ENCODE measurements around the gene RTN4R. TPM values are rescaled to one million over a fixed set of nuclear protein-coding genes. Genes with fewer than 3 reads are reported as not detected.

RTN4R gene
- total and polyA plus RNA-seq, 2 experiments from 2014 or later = 10.6 to 38.4 TPM

DNA sequence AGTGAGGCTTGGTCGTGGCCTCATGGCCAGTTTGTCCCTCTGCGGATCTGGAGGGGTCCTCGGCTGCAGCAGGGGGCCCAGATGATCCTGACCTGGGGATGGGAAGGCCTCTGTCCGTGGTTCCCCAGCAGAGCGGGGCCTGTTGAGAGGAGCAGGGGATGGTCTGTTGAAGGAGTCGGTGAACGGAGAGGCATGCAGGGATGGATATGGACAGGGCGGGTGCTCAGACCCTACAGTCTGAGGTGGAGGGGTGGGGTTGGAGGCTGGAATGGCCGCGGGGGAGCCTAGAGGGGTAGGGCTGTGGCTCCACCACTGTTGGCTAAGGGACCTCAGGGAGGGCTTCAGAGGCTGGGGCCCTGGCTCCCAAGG is 33.8 kb downstream of the RTN4R start:
- no peaks in the 10 kb centered on the region; the same call in 2 of the 3 replicates for H3K9me3 Mint-ChIP-seq
- Histone ChIP-seq H3K36me3 (ENCODE audit: insufficient read depth) (no peaks in the 10 kb centered on the region), H3K4me3 (no peak overlapping the region), H3K9me2 (ENCODE audit: insufficient read depth) (no peaks in the 10 kb centered on the region), H3K4me2 (no peak overlapping the region), H2AFZ (no peak overlapping the region), H3F3A (replicated peaks; ENCODE audit: low read depth) (no peaks in the 10 kb centered on the region), H3K4me1 (ENCODE audit: insufficient read depth) (no peaks in the 10 kb centered on the region; the same call in 1 of the 2 replicates), H3K27me3 (ENCODE audit: insufficient read depth) (no peaks in the 10 kb centered on the region), H4K20me1 (replicated peaks; ENCODE audit: insufficient read depth) (no peaks in the 10 kb centered on the region), H3K27ac (ENCODE audit: low read depth) (no peak overlapping the region), H3K79me2 (replicated peaks; ENCODE audit: insufficient read depth) (no peaks in the 10 kb centered on the region)
- H3K27ac Mint-ChIP-seq = no peak overlapping the region; the same call in 1 of the 2 replicates
- TF ChIP-seq, protein P1, sequence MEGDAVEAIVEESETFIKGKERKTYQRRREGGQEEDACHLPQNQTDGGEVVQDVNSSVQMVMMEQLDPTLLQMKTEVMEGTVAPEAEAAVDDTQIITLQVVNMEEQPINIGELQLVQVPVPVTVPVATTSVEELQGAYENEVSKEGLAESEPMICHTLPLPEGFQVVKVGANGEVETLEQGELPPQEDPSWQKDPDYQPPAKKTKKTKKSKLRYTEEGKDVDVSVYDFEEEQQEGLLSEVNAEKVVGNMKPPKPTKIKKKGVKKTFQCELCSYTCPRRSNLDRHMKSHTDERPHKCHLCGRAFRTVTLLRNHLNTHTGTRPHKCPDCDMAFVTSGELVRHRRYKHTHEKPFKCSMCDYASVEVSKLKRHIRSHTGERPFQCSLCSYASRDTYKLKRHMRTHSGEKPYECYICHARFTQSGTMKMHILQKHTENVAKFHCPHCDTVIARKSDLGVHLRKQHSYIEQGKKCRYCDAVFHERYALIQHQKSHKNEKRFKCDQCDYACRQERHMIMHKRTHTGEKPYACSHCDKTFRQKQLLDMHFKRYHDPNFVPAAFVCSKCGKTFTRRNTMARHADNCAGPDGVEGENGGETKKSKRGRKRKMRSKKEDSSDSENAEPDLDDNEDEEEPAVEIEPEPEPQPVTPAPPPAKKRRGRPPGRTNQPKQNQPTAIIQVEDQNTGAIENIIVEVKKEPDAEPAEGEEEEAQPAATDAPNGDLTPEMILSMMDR (conservative IDR thresholded peaks at IDR 0.05; ENCODE audit: low read depth in 2 of 2) = no peak
- TF ChIP-seq NANOG (IDR thresholded peaks at IDR 0.05; ENCODE audit: borderline replicate concordance) = no peak
- no peak for DNase-seq (ENCODE audit: low spot score)
- no peak for ATAC-seq
- no peaks in the 10 kb centered on the region; the same call in 2 of the 3 replicates for H3K4me1 Mint-ChIP-seq
- no peak overlapping the region for H3K4me3 Mint-ChIP-seq
- no peaks in the 10 kb centered on the region for H3K36me3 Mint-ChIP-seq (ENCODE audit: low read depth)
- H3K27me3 Mint-ChIP-seq (ENCODE audit: insufficient read depth, low read depth, poor library complexity) = peaks cover 2% of the 10 kb centered on the region

DNA sequence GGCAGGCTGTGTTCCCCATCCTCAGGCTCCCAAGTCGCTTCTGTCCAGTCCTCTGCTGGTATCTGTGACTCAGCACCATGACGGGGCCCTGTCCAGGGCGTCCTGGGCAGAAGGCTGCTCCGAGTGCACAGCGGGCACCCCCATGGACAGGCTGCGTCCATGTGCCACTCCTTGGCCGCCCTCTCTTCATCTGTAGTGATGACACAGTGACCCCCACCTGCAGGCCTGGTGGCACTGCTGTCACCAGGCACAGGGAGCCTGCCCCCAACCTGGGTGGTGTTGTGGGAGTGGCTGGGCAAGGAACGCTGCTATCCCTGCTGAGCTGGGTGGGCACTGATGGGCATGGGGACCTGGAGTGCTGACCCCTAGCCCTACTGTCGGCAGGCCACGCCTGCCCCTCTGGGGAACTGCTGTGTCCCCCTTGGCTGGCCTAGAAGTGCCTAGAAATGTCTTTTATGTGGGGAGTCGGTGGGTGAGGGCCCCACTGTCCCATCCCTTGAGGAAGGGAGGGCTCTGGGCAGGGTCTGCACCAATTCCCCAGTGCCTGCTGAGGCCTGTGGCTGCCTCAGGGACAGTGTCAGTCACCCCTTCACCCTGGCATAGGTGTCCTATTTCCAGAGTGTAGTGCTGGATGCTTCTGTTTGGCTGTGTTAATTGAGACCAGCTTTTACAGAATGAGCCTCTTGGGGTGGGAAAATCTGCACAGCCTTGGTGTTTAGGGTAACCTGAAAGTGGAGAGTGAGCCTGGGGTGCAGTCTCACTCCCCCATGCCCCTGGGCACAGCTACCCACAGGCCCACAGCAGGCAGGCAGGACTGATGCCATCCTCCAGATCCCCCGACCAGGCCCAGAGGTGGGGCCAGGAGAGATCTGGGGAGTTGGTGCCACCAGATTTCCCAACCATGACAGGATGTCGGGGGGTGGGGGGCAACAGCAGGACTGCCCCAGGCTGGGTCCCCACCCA is 34.5 kb downstream of the RTN4R start:
- H3K36me3 ChIP-seq (ENCODE audit: insufficient read depth) = no peaks in the 10 kb centered on the region
- no peaks in the 10 kb centered on the region for H3K4me1 ChIP-seq (ENCODE audit: insufficient read depth)
- no peaks in the 10 kb centered on the region for H3K27me3 ChIP-seq (ENCODE audit: insufficient read depth)
- Mint-ChIP-seq H3K4me1 (no peaks in the 10 kb centered on the region; the same call in 2 of the 3 replicates), H3K27ac (no peak overlapping the region), H3K9me3 (no peaks in the 10 kb centered on the region; the same call in 2 of the 3 replicates), H3K36me3 (ENCODE audit: low read depth) (no peaks in the 10 kb centered on the region), H3K4me3 (no peak overlapping the region), H3K27me3 (ENCODE audit: insufficient read depth, low read depth, poor library complexity) (peaks cover 2% of the 10 kb centered on the region)
- H3K4me3 ChIP-seq = no peak overlapping the region
- no peak for ATAC-seq
- H3K9me2 ChIP-seq (ENCODE audit: insufficient read depth) = no peaks in the 10 kb centered on the region
- no peaks in the 10 kb centered on the region for H3K79me2 ChIP-seq (replicated peaks; ENCODE audit: insufficient read depth)
- H3K27ac ChIP-seq (ENCODE audit: low read depth) = no peak overlapping the region
- no peak for TF ChIP-seq CREB1 (CRISPR knock-in tag; IDR thresholded peaks at IDR 0.05; ENCODE audit: low read depth)
- TF ChIP-seq STAT1 (IDR thresholded peaks at IDR 0.05; ENCODE audit: unreplicated experiment) = no peak
- TF ChIP-seq POLR2AphosphoS5 (IDR thresholded peaks at IDR 0.05; ENCODE audit: low read depth) = no peak
- TF ChIP-seq JUNB (IDR thresholded peaks at IDR 0.05; ENCODE audit: unreplicated experiment) = no peak
- no peak for TF ChIP-seq ZNF331 (CRISPR knock-in tag; IDR thresholded peaks at IDR 0.05; ENCODE audit: low read depth)
- no peak for TF ChIP-seq ZNF114 (CRISPR knock-in tag; IDR thresholded peaks at IDR 0.05)
- no peak for TF ChIP-seq NANOG (IDR thresholded peaks at IDR 0.05; ENCODE audit: borderline replicate concordance)
- TF ChIP-seq, protein P2, sequence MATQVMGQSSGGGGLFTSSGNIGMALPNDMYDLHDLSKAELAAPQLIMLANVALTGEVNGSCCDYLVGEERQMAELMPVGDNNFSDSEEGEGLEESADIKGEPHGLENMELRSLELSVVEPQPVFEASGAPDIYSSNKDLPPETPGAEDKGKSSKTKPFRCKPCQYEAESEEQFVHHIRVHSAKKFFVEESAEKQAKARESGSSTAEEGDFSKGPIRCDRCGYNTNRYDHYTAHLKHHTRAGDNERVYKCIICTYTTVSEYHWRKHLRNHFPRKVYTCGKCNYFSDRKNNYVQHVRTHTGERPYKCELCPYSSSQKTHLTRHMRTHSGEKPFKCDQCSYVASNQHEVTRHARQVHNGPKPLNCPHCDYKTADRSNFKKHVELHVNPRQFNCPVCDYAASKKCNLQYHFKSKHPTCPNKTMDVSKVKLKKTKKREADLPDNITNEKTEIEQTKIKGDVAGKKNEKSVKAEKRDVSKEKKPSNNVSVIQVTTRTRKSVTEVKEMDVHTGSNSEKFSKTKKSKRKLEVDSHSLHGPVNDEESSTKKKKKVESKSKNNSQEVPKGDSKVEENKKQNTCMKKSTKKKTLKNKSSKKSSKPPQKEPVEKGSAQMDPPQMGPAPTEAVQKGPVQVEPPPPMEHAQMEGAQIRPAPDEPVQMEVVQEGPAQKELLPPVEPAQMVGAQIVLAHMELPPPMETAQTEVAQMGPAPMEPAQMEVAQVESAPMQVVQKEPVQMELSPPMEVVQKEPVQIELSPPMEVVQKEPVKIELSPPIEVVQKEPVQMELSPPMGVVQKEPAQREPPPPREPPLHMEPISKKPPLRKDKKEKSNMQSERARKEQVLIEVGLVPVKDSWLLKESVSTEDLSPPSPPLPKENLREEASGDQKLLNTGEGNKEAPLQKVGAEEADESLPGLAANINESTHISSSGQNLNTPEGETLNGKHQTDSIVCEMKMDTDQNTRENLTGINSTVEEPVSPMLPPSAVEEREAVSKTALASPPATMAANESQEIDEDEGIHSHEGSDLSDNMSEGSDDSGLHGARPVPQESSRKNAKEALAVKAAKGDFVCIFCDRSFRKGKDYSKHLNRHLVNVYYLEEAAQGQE (IDR thresholded peaks at IDR 0.05; ENCODE audit: unreplicated experiment) = no peak
- TF ChIP-seq, protein P1 (conservative IDR thresholded peaks at IDR 0.05; ENCODE audit: low read depth in 2 of 2) = no peak
- no peaks in the 10 kb centered on the region for H4K20me1 ChIP-seq (replicated peaks; ENCODE audit: insufficient read depth)
- no peak overlapping the region for H2AFZ ChIP-seq
- H3K4me2 ChIP-seq = no peak overlapping the region
- H3F3A ChIP-seq (replicated peaks; ENCODE audit: low read depth) = no peaks in the 10 kb centered on the region
- DNase-seq (ENCODE audit: low spot score) = no peak
